ENCODE data around the gene MED9. TPM values are rescaled to one million over a fixed set of nuclear protein-coding genes. Genes with fewer than 3 reads are reported as not detected.

Gene MED9
- total RNA-seq, 1 experiment from 2014 or later = 28.3 TPM

DNA sequence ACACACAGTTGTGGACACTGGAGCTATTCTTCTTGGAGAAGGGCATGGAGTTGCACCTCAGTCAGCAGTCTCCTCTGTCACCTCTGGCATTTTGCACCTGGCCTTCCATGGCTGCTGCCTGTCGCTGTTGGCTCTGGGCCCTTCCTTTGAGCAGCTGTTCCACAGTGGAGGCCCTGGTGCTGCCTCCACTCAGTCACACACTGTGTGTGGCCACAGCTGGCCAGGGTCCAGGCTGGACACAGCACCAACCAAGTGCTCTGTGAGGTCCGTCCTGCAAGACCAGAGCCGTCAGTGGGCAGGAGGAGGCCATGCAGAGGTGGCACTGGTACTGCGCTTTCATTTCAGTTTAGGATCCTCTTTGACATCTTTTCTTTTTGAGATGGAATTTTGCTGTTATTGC lies 21.6 kb upstream of the MED9 start:
- POLR2A ChIA-PET (ENCODE audit: unreplicated experiment) = no interaction called here
- CTCF ChIA-PET = no interaction called here
- no peak for DNase-seq
- Histone ChIP-seq H4K20me1 (ENCODE audit: low read length) (no peaks in the 10 kb centered on the region), H2AFZ (ENCODE audit: low read length) (no peak overlapping the region), H3K9me2 (replicated peaks; ENCODE audit: low read length) (no peaks in the 10 kb centered on the region), H3K9ac (ENCODE audit: low read length) (no peak overlapping the region), H3K79me2 (ENCODE audit: low read length) (no peaks in the 10 kb centered on the region), H3K4me2 (ENCODE audit: low read length) (no peak overlapping the region), H3K4me3 (ENCODE audit: low read length) (no peak overlapping the region), H3F3A (ENCODE audit: low read length, unreplicated experiment) (no peaks in the 10 kb centered on the region), H3K36me3 (ENCODE audit: low read depth, low read length) (no peaks in the 10 kb centered on the region), H3K27me3 (ENCODE audit: low read length) (no peaks in the 10 kb centered on the region), H3K9me3 (ENCODE audit: low read length) (no peaks in the 10 kb centered on the region), H3K27ac (ENCODE audit: low read length) (no peak overlapping the region), H3K4me1 (ENCODE audit: insufficient read depth, low read length) (no peaks in the 10 kb centered on the region)
- intact Hi-C loops (cut with micrococcal nuclease) = no loop called here
- TF ChIP-seq EZH2phosphoT487 (IDR thresholded peaks at IDR 0.05; ENCODE audit: borderline replicate concordance, low read length) = no peak
- TF ChIP-seq, protein P1, sequence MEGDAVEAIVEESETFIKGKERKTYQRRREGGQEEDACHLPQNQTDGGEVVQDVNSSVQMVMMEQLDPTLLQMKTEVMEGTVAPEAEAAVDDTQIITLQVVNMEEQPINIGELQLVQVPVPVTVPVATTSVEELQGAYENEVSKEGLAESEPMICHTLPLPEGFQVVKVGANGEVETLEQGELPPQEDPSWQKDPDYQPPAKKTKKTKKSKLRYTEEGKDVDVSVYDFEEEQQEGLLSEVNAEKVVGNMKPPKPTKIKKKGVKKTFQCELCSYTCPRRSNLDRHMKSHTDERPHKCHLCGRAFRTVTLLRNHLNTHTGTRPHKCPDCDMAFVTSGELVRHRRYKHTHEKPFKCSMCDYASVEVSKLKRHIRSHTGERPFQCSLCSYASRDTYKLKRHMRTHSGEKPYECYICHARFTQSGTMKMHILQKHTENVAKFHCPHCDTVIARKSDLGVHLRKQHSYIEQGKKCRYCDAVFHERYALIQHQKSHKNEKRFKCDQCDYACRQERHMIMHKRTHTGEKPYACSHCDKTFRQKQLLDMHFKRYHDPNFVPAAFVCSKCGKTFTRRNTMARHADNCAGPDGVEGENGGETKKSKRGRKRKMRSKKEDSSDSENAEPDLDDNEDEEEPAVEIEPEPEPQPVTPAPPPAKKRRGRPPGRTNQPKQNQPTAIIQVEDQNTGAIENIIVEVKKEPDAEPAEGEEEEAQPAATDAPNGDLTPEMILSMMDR (conservative IDR thresholded peaks at IDR 0.05; ENCODE audit: low read depth, low read length) = no peak
- TF ChIP-seq EZH2 (IDR thresholded peaks at IDR 0.05; ENCODE audit: low read length, unreplicated experiment) = no peak
- no peak for ATAC-seq
- no TSS peak for BruUV-seq (replicated peaks)

DNA sequence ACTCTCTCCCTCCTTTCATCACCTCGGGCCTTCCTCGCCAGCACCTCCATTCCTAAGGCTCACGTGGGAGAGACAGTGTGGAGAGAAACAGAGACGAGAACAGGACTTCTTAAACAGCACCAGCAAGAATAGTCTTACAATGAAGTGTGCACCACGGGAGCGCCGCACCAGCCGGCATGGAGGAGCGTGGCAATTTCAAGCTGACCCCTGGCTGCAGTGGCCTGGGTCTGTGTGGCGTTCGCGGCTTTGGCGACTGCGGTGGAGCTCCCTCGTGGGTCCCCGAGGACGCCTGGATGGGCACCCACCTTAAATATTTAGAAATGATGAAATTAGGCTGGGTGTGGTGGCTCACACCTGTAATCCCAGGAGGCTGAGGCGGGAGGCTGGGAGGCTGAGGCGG lies 20.5 kb upstream of the MED9 start:
- Histone ChIP-seq H3K4me2 (ENCODE audit: low read length) (no peak overlapping the region), H3K27ac (ENCODE audit: low read length) (no peak overlapping the region), H3F3A (ENCODE audit: low read length, unreplicated experiment) (no peaks in the 10 kb centered on the region), H3K9me3 (ENCODE audit: low read length) (no peaks in the 10 kb centered on the region), H3K9me2 (replicated peaks; ENCODE audit: low read length) (no peaks in the 10 kb centered on the region), H3K4me3 (ENCODE audit: low read length) (no peak overlapping the region), H3K9ac (ENCODE audit: low read length) (no peak overlapping the region), H3K27me3 (ENCODE audit: low read length) (no peaks in the 10 kb centered on the region), H3K4me1 (ENCODE audit: insufficient read depth, low read length) (no peaks in the 10 kb centered on the region), H3K36me3 (ENCODE audit: low read depth, low read length) (no peaks in the 10 kb centered on the region), H3K79me2 (ENCODE audit: low read length) (no peaks in the 10 kb centered on the region), H2AFZ (ENCODE audit: low read length) (no peak overlapping the region), H4K20me1 (ENCODE audit: low read length) (no peaks in the 10 kb centered on the region)
- POLR2A ChIA-PET (ENCODE audit: unreplicated experiment) = no interaction called here
- no peak for DNase-seq
- CTCF ChIA-PET = no interaction called here
- no peak for ATAC-seq
- intact Hi-C loops (cut with micrococcal nuclease) = no loop called here
- BruUV-seq (replicated peaks) = no TSS peak
- TF ChIP-seq, protein P1 (conservative IDR thresholded peaks at IDR 0.05; ENCODE audit: low read depth, low read length) = no peak
- TF ChIP-seq EZH2phosphoT487 (IDR thresholded peaks at IDR 0.05; ENCODE audit: borderline replicate concordance, low read length) (no peak), EZH2 (IDR thresholded peaks at IDR 0.05; ENCODE audit: low read length, unreplicated experiment) (no peak)

DNA sequence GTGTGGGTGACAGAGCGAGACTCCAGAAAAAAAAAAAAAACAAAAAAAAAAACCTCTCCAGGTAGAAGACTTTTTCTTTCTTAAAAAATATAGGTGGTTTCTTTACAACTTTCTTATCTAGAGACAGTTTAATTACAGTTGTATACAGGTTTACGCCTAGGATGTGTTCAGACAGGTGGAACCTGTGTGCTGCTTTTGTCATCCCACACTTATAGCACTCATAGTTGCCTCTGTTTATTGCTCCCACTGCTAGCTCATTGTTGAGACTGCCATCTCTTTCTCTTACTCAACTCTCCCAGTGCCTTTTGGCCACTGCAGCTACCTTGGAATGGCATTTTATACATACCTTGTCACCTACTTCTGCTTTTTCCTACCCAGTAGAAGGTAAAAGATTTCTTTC lies 19.1 kb upstream of the MED9 start:
- no peak overlapping the region for H3K9ac ChIP-seq (ENCODE audit: low read length)
- ChIA-PET POLR2A (ENCODE audit: unreplicated experiment) (no interaction called here), CTCF (no interaction called here)
- TF ChIP-seq, protein P1 (conservative IDR thresholded peaks at IDR 0.05; ENCODE audit: low read depth, low read length) = no peak
- TF ChIP-seq EZH2 (IDR thresholded peaks at IDR 0.05; ENCODE audit: low read length, unreplicated experiment) (no peak), EZH2phosphoT487 (IDR thresholded peaks at IDR 0.05; ENCODE audit: borderline replicate concordance, low read length) (no peak)
- H3K9me2 ChIP-seq (replicated peaks; ENCODE audit: low read length) = no peaks in the 10 kb centered on the region
- H3K4me1 ChIP-seq (ENCODE audit: insufficient read depth, low read length) = no peaks in the 10 kb centered on the region
- no TSS peak for BruUV-seq (replicated peaks)
- no peak overlapping the region for H3K27ac ChIP-seq (ENCODE audit: low read length)
- DNase-seq (no peak), ATAC-seq (no peak)
- H3K27me3 ChIP-seq (ENCODE audit: low read length) = no peaks in the 10 kb centered on the region
- no peak overlapping the region for H3K4me2 ChIP-seq (ENCODE audit: low read length)
- no peaks in the 10 kb centered on the region for H3K79me2 ChIP-seq (ENCODE audit: low read length)
- no peaks in the 10 kb centered on the region for H3F3A ChIP-seq (ENCODE audit: low read length, unreplicated experiment)
- intact Hi-C loops (cut with micrococcal nuclease) = no loop called here
- no peak overlapping the region for H2AFZ ChIP-seq (ENCODE audit: low read length)
- no peaks in the 10 kb centered on the region for H3K9me3 ChIP-seq (ENCODE audit: low read length)
- no peaks in the 10 kb centered on the region for H3K36me3 ChIP-seq (ENCODE audit: low read depth, low read length)
- H3K4me3 ChIP-seq (ENCODE audit: low read length) = no peak overlapping the region
- no peaks in the 10 kb centered on the region for H4K20me1 ChIP-seq (ENCODE audit: low read length)

Data from PC-3 (cell line).